ENCODE measurements around the gene TMEM108.
A peak's percentile ranks its signal among the peaks of the same experiment; 100 is the strongest.

DNA sequence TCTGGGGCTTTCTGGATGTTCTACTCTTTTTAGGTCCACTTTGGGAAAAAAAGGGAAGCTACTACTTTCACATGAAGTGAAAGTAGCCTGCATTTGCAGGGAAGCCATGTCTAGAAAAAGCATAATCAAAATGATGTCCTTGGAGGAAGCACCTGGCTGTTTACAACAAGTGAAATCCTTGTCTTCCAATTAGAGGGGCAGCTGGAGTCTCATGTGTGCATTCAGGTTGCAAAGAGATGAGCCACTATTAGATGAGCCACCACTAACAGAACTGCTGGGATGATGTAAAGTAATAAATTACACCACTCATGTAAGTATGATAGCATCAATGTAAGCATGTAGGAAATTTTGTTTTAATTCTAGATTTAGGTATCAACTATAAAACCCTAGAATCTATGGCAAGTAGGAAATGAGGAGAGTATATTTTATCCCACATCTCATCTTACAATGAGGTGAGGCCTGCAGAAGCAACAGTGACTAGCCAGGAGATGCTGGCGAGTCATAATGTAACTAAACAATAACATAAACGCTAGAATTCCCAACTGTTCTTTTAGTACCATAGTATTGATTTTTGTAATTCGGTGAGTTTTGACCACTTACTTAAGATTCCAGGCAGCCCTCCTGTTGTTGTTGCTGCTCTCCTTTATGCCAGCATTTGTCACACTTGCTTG is 75.9 kb downstream of the TMEM108 start:
- TF ChIP-seq, protein P1, sequence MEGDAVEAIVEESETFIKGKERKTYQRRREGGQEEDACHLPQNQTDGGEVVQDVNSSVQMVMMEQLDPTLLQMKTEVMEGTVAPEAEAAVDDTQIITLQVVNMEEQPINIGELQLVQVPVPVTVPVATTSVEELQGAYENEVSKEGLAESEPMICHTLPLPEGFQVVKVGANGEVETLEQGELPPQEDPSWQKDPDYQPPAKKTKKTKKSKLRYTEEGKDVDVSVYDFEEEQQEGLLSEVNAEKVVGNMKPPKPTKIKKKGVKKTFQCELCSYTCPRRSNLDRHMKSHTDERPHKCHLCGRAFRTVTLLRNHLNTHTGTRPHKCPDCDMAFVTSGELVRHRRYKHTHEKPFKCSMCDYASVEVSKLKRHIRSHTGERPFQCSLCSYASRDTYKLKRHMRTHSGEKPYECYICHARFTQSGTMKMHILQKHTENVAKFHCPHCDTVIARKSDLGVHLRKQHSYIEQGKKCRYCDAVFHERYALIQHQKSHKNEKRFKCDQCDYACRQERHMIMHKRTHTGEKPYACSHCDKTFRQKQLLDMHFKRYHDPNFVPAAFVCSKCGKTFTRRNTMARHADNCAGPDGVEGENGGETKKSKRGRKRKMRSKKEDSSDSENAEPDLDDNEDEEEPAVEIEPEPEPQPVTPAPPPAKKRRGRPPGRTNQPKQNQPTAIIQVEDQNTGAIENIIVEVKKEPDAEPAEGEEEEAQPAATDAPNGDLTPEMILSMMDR (conservative IDR thresholded peaks at IDR 0.05 in 1 of 2, IDR thresholded peaks at IDR 0.05 in 1 of 2; ENCODE audit: low read depth in 1 of 2, low read length in 2 of 2), result peak in 1 of 2 donors; percentile 2
- TF ChIP-seq EZH2 (IDR thresholded peaks at IDR 0.05; ENCODE audit: low read length, missing control alignments), result no peak
